Motor neuron (in vitro differentiated cells): Measurements from ENCODE around the gene ZDHHC18. TPM values are rescaled to one million over a fixed set of nuclear protein-coding genes. Genes with fewer than 3 reads are reported as not detected.
"Not testable (repeated sequence)": the region's sequence is repeated elsewhere in the genome, so short reads cannot be mapped to it uniquely, and the experiment has no call there.

Experiments
- ATAC-seq, 8 experiments: fragments of 200-7000 bp; cut with Tn5 transposase; replicated peaks in 6 of 8; 2 replicates each; pipeline ENCODE4 v1.8.0; 2021; ENCODE audit warnings: mild to moderate bottlenecking in 8 of 8, moderate library complexity in 8 of 8
- H3K27ac ChIP-seq, 2 donors: fragments of 250-450 bp; sonication (Bioruptor Pico); 2 replicates each; pipeline ENCODE4 v1.9.0; 2021; ENCODE audit warnings: antibody characterized with exemption in 2 of 2, mild to moderate bottlenecking in 2 of 2, moderate library complexity in 1 of 2
- H3K4me1 ChIP-seq, 2 donors: fragments of 250-450 bp; sonication (Bioruptor Pico); replicated peaks in 1 of 2; 2 replicates each; pipeline ENCODE4 v1.6.1; 2021; ENCODE audit warnings: antibody characterized with exemption in 2 of 2, mild to moderate bottlenecking in 2 of 2, moderate library complexity in 1 of 2
- H3K4me3 ChIP-seq, 5 donors: fragments of 250-450 bp; sonication (Bioruptor Pico); 2 replicates each; pipeline ENCODE4 v1.9.0; 2021; ENCODE audit warnings: antibody characterized with exemption in 5 of 5, mild to moderate bottlenecking in 5 of 5, moderate library complexity in 4 of 5
- WGBS, 10 experiments: fragments of 450-650 bp; shearing (Covaris generic); methylation state at CpG; one replicate each; pipeline ENCODE4 v1.0.0; 2022; 5-methylcytosine and 5-hydroxymethylcytosine counted together
- in situ Hi-C, 9 experiments: fragments of 400-800 bp; cut with MboI; loops; one replicate each; pipeline ENCODE4 v1.15.0; 2021; ENCODE audit warnings: low sequenced_read_pairs in 9 of 9, low pct_unique_long_range_greater_than_20kb in 2 of 9; ENCODE audit not compliant: unreplicated experiment in 9 of 9
- total RNA-seq, 8 experiments: library from RNA; unstranded; fragments of 300-600 nt; gene quantifications; 2 replicates each; pipeline versions ENCODE4 v1.2.3 to v1.2.4, GENCODE V29; 2022

Gene ZDHHC18
- total RNA-seq, 8 experiments from 2014 or later, result 5.0 to 25.3 (median 13.4) TPM

GRCh38 chr1:26857473-26858060 lies 31.1 kb downstream of the ZDHHC18 start:
- WGBS, 10 experiments, result 33 to 100% (median 70%) methylated on average over 1 to 7 of the region's 8 CpGs
- in situ Hi-C loops, result no loop called here
- Histone ChIP-seq H3K4me3 (no peak overlapping the region), H3K27ac (no peak overlapping the region), H3K4me1 (no peaks in the 10 kb centered on the region)
- ATAC-seq, result no peak

- in situ Hi-C loops, result no loop called here
- H3K4me3 ChIP-seq, result no peak overlapping the region
- 75 to 100% (median 86%) methylated on average over 1 to 4 of the region's 4 CpGs; no CpG with 5 or more reads in 3 of the 10 experiments for WGBS, 10 experiments
- ATAC-seq, result peak in 3 of 8 experiments; percentile 16 to 49 (median 44)
- no peaks in the 10 kb centered on the region for H3K4me1 ChIP-seq
- no peak overlapping the region for H3K27ac ChIP-seq
Observed at GRCh38 chr1:26858160-26858559, 31.7 kb downstream of the ZDHHC18 start.

GRCh38 chr1:26858891-26859640 lies 32.6 kb downstream of the ZDHHC18 start:
- Histone ChIP-seq H3K4me1 (peaks cover 0 to 2% of the 10 kb centered on the region in 2 donors), H3K27ac (no peak overlapping the region), H3K4me3 (no peak overlapping the region)
- 60 to 100% (median 92%) methylated on average over 1 to 6 of the region's 7 CpGs; no CpG with 5 or more reads in 3 of the 10 experiments for WGBS, 10 experiments
- no peak for ATAC-seq
- in situ Hi-C loops, result no loop called here

- no peak for ATAC-seq
- whole genome bisulfite sequencing, 10 experiments, result 40 to 89% (median 75%) methylated on average over 2 to 4 of the region's 5 CpGs; no CpG with 5 or more reads in 4 of the 10 experiments
- Histone ChIP-seq H3K4me1 (peaks cover 0 to 6% of the 10 kb centered on the region in 2 donors), H3K4me3 (no peak overlapping the region), H3K27ac (no peak overlapping the region)
- in situ Hi-C loops, result no loop called here
Observed at GRCh38 chr1:26861286-26861701, 34.8 kb downstream of the ZDHHC18 start.

- in situ Hi-C loops, result no loop called here
- no peak overlapping the region for H3K27ac ChIP-seq
- no peak for ATAC-seq
- H3K4me1 ChIP-seq, result peaks cover 0 to 6% of the 10 kb centered on the region in 2 donors
- WGBS, 10 experiments, result 75 to 100% (median 89%) methylated on average over 1 to 5 of the region's 7 CpGs; no CpG with 5 or more reads in 2 of the 10 experiments
- H3K4me3 ChIP-seq, result no peak overlapping the region
Observed at GRCh38 chr1:26861889-26862378, 35.4 kb downstream of the ZDHHC18 start.

- in situ Hi-C loops, result no loop called here
- Histone ChIP-seq H3K27ac (no peak within 1 kb of the TSS), H3K4me1 (peaks cover 0 to 6% of the 10 kb centered on the region in 2 donors), H3K4me3 (peak within 1 kb of the TSS in 2 of 5 donors; percentile 49)
- WGBS, 10 experiments, result 50 to 94% (median 82%) methylated on average over 2 to 15 of the region's 37 CpGs; no CpG with 5 or more reads in 3 of the 10 experiments
- no peak for ATAC-seq
Observed at GRCh38 chr1:26862781-26863684, 36.5 kb downstream of the ZDHHC18 start, which contains the start of gene SFN. SFN (plus strand) TSS chr1:26863149; CDS start chr1:26863213, 64 bp downstream.

- in situ Hi-C loops, result no loop called here
- peaks cover 0 to 6% of the 10 kb centered on the region in 2 donors for H3K4me1 ChIP-seq
- no peak overlapping the region for H3K27ac ChIP-seq
- no peak overlapping the region for H3K4me3 ChIP-seq
- ATAC-seq, result no peak
- WGBS, 10 experiments, result 94 to 98% methylated on average over 8 to 9 of the region's 20 CpGs; no CpG with 5 or more reads in 8 of the 10 experiments
Observed at GRCh38 chr1:26863685-26864077, 37.2 kb downstream of the ZDHHC18 start.

- peak; percentile 88 to 98 (median 96) for ATAC-seq
- Histone ChIP-seq H3K27ac (peak overlapping the region in 1 of 2 donors; percentile 14), H3K4me3 (peak overlapping the region; percentile 37 to 49 (median 49)), H3K4me1 (peaks cover 0 to 6% of the 10 kb centered on the region in 2 donors)
- 1 to 2% (median 2%) methylated on average over 11 to 36 of the region's 75 CpGs; no CpG with 5 or more reads in 5 of the 10 experiments for WGBS, 10 experiments
- in situ Hi-C loops, result no loop called here
Observed at GRCh38 chr1:26864610-26865480, 38.4 kb downstream of the ZDHHC18 start.

GRCh38 chr1:26873097-26873496 lies 46.6 kb downstream of the ZDHHC18 start:
- in situ Hi-C loops, ATAC-seq, H3K27ac ChIP-seq, H3K4me1 ChIP-seq, H3K4me3 ChIP-seq: not testable (repeated sequence)
- WGBS, 10 experiments, result 14 to 95% (median 67%) methylated on average over 1 to 2 of the region's 2 CpGs; no CpG with 5 or more reads in 3 of the 10 experiments

- WGBS, 10 experiments, result 55 to 86% (median 72%) methylated on average over 1 to 4 of the region's 4 CpGs; no CpG with 5 or more reads in 2 of the 10 experiments
- no peak overlapping the region for H3K27ac ChIP-seq
- H3K4me1 ChIP-seq, result no peaks in the 10 kb centered on the region
- no peak overlapping the region for H3K4me3 ChIP-seq
- in situ Hi-C loops, result no loop called here
- no peak for ATAC-seq
Observed at GRCh38 chr1:26874896-26875295, 48.4 kb downstream of the ZDHHC18 start.

- H3K4me1 ChIP-seq, result no peaks in the 10 kb centered on the region
- in situ Hi-C loops, result no loop called here
- no peak for ATAC-seq
- WGBS, 10 experiments, result 0 to 100% (median 82%) methylated on average over 1 to 2 of the region's 2 CpGs; no CpG with 5 or more reads in 2 of the 10 experiments
- no peak overlapping the region for H3K4me3 ChIP-seq
- H3K27ac ChIP-seq, result no peak overlapping the region
Observed at GRCh38 chr1:26877326-26877725, 50.8 kb downstream of the ZDHHC18 start.

GRCh38 chr1:26879793-26880192 lies 53.3 kb downstream of the ZDHHC18 start:
- H3K4me1 ChIP-seq, result no peaks in the 10 kb centered on the region
- no peak overlapping the region for H3K4me3 ChIP-seq
- WGBS, 10 experiments, result 83 to 100% (median 90%) methylated on average over 1 to 4 of the region's 4 CpGs; no CpG with 5 or more reads in 3 of the 10 experiments
- in situ Hi-C loops, result no loop called here
- H3K27ac ChIP-seq, result no peak overlapping the region
- peak in 1 of 8 experiments; percentile 7 for ATAC-seq
